Activated CD4-positive, alpha-beta T cell treated with anti-CD3 and anti-CD28 coated beads, Interleukin-10, Interleukin-2, amounts not matched to agents 100 ng/mL and 50 ng/mL, durations not matched to agents 16 hours and 8 hours (primary cell): ENCODE results near the gene SHQ1.
A peak's percentile ranks its signal among the peaks of the same experiment; 100 is the strongest.

ENCODE experiments used
- DNase-seq: peaks from one replicate; pipeline ENCODE4 v3.0.0-alpha.2; 2020

The SHQ1 gene

DNA sequence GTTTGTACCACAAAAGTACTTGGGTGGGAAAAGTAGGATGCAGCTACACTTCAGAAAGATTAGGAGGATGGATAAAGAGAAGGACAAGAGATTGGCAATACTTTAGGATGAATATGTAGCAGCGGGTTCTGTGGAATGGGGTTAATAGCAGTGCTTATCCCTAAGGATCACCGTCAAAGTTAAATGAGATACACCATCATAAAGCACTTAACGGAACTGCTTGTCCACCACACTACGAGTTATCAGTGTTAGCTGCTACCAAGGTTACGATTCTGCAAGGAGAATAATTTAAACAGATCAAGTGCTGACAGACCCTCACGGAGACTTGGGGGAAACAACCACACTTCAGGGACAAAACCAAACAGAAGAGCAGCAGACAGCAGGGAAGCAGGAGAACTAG lies 963 bp downstream of the SHQ1 start:
- DNase-seq: no peak

DNA sequence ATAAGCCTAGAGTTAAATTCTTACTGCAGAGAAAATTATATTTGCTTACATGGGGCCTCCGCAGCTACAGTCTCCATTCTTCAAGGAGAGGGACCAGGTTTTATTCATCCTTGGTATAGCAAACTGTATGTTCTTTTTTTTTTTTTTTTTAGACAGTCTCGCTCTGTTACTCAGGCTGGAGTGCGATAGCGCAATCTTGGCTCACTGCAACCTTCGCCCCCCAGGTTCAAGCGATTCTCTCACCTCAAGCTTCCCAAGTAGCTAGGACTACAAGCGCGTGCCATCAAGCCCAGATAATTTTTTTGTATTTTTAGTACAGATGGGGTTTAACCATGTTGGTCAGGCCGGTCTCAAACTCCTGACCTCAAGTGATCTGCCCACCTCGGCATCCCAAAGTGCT lies 2.1 kb downstream of the SHQ1 start:
- no peak for DNase-seq

DNA sequence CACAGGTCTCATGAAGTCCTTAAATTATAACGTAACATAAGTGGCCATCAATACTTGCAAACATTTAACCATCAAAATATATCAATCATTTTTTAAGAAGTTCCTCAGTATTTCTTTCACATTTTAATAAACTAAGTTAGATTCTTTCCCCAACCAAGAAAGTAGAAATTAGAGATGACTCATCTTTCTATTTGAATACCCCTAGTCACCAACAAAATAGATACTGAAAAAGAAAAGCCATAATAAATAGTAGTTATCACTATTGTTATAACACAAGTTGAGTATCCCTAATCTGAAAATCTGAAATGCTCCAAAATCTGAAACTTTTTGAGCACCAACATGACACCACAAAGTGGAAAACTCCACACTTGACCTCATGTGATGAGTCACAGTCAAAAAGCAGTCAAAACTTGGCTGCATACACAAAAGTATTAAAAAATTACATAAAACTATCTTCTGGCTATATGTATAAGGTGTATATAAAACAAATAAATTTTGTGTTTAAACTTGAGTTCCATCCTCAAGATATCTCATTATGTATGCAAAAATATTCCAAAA lies 3.7 kb downstream of the SHQ1 start:
- peak; percentile 77 for DNase-seq

DNA sequence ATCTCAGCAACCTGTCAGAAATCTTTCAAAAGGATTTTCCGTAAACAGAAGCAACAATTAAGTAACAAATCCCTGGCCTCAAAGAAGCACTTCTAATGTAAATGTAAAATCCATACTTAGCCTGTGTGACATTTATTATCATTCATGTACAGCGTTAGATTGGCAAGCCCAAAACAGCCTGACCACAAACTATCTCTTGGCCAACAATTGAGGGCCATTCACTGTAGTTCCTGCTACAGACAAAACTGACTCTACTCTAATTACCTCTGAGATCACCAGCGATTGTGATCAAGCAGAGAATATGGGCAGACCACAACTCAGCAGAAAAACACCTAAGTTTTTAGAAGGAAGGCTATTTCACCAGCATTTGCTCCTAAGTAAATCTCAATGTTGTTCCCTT lies 9.2 kb downstream of the SHQ1 start:
- no peak for DNase-seq

DNA sequence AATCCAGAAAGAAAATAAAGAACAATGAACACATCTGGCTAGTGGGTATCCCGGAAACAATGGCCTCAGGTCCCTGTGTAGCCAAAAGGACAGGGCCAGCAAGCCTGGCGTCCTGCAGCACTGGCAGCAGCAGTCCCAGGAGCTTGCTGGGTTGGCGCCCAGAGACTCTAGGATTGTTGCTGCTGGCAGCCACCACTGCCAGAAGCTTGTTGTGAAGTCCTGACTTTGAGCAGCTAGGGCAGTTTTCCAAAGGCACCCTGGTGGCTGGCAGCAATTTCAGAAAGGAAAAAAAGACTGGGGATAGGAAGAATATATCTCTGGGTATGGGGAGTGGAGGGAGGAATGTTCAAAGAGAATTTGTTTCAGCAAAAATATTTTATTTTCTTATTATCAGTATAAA lies 11.3 kb downstream of the SHQ1 start:
- DNase-seq: no peak

DNA sequence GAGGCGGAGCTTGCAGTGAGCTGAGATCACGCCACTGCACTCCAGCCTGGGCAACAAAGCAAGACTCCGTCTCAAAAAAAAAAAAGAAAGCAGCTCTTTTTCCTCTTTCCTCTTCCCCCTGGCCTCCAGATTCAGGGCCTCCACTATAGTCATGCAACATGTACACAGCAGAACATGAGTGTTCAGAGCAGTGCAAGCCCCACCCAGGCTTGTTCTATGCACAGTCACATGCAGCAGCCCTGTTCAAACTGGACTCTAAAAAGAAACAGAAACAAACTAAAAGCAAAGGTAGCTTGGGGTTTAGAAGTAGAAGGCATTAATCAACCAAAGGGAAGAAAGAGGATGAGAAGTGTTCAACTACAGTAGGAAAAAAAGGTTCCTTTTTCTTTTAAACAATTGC lies 11.8 kb downstream of the SHQ1 start:
- no peak for DNase-seq

DNA sequence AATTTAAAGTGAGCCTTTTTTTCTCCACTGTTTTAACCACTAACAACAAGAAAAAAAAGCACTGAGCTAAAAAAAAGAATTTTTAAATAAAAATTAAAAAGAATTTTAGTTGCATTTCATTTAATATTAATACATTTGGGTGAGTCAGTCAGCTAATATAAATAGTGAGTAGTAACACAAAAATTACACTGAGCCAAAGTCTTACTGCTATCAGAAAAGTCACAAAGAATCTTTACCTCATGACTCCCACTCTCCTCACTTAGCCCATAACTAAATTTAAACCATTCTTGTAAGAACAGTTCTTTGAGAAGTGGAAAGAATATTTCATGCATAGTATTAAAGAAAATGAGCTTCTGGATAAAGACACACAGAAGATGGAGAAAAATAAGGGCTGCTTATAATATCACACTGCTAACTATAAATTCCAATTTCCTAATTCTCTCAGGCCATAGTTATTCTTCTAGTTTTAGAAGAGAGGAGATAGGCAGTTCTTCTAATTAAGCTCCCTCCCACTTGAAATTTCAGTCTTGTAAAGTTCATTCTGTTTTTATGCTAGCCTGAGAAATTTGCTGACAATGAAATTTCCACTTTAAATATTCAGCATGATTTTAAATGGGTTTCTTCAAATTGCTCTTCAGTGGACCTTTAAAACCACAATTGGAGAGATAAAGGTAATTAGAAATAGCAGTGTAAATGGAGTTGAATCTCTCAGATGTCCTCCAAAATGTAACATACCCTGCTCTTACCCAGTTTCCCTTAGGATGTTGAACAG lies 17.6 kb downstream of the SHQ1 start:
- DNase-seq: no peak

DNA sequence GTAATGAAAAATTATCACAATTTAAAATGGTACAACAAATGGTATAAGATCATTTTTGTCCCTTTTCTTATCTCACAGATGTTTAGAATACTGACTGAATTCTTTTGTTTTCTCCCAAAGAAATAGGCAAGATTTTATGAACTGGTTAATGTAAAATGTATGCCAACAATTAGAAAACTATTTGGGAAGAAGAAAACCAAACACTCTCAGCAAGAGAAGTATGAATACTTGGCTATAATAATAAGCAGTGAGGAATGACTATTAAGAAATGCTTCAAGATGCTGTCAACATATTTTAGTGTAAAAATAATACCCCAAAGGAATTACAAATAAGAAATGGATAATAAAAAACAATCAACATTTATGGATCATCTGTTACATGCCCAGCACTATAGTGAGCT lies 18.5 kb downstream of the SHQ1 start:
- no peak for DNase-seq

DNA sequence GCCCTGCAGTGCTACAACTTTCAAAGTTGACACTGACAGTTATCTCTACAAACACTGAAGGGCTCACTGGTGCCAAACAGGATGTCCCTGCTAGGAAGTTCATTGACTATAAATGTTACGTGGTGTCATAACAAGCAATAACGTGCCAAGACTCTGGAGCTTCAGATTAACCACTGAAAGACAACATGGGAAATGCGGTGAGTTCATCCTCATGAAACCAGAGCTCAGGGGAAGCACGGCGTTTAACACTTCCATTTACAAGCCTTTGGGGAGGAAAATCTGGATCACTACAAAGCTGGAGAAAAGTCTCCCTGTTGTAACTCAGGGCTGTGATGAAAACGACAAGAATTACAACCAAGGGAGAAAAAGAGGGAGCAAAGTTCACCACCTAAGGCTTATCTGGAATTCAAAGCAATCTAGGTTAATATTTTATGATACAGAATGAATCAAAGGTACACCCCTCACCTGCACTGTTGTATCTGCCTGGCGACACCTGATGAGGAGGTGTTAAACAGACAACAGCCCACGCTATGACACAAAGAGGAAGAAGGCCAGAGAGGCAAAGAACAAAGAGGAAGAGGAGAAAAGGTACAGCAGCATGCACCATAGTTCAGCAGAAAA lies 27.0 kb downstream of the SHQ1 start:
- DNase-seq: peak; percentile 66

DNA sequence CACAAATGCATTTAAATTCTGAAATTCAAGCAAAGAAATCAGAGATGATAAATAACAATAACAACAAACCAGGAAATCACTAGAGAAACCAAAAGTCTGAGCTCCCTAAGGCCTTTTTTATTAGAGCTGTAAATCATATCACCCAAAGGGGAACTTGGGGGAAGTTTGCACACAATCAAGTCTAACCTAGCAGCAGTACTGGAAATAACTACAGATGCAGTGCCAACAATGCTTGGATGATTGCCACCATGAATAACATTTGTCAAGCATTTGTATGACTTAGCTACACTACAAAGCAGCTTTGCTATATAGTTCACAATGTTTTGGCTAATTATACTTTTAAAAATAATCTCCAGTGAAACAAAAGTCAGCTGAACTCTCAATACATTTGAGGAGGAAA lies 27.8 kb downstream of the SHQ1 start:
- no peak for DNase-seq

DNA sequence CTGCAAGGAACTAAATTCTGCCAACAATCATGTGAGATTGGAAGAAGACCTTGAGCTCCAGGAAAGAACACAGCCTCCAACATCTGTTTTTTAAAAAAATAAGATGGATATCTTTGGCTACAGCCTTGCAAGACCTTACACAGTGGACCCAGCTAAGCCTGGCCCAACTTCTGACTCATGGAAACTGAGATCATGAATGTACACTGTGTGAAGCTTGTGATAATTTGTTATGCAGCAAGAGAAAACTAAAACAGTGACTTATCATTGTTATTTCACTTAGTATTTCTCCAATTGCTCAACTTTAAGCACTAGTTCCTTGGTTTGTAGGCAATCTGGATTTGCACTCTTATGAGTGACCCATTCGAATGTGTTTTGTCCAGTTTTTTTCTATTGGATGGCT lies 29.3 kb downstream of the SHQ1 start:
- peak; percentile 12 for DNase-seq

DNA sequence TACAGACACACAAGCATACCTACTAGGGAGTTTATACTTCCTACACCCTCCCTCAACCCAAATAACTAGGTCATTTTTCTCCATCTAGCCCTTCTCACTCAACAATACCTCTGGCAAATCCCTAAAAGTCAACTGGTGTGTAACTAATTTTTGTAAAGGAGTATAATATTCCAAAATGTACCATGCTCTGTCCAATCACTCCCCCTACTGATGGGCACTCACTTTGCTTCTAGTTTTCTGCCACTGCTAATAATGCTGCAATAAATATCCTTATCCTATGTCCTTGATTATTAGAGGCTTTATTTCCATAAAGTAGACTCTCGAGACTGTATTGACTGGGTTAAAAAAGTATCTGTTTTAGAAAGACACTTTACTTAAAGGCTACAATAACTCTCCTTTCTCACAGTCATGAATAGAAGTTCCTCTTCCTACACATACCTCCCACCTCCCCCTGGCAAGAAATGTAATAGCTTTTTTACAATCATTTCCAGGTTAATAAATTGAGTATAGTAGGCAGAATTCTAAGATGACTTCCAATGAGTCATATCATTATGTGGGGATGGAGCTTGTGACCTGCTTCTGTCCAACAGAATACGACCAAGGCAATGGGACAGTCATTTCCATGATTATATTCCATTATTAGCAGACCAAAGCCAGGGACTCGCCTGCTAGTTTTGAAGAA lies 30.0 kb downstream of the SHQ1 start:
- DNase-seq: no peak

DNA sequence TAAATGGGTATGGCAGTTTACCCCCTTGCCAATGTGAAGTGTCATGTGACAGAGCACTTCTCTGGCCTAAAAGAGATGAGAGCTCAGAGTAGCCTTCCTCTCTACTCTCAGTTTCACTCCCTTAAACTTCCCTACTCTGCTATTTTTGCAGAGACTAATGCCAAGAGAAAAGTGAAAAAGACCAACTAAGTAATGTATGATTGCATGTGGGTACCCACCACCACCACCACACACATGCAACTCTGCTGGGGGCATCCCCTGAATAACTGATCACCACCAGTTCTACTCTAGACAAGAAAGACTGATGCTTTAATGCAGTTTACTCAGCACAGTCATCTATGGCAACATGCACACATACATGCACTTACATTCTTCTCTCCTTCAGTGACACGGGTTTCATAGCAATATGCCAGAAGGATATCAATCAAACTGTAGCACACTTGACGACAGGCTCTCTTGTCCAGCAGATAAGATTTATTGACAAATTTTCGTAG lies 31.3 kb downstream of the SHQ1 start:
- DNase-seq: peak; percentile 49

DNA sequence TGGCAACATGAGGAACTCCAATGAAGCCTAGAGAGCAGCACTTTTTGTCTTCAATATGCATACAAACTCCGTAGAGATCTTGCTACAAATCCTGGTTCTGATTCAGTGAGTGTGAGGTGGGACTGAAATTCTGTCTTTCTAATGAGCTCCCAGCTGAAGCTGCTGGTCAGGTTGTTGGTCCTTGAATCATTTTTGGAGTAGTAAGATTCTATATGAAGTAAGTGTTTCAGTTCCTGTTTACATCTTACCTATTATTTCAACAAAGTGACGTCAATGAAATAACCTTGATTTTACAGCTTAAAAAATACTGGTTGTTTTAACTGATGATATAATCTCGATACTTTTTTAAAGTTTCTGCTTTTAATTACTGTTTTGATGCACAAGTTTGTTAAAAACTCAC lies 33.9 kb downstream of the SHQ1 start:
- DNase-seq: no peak

DNA sequence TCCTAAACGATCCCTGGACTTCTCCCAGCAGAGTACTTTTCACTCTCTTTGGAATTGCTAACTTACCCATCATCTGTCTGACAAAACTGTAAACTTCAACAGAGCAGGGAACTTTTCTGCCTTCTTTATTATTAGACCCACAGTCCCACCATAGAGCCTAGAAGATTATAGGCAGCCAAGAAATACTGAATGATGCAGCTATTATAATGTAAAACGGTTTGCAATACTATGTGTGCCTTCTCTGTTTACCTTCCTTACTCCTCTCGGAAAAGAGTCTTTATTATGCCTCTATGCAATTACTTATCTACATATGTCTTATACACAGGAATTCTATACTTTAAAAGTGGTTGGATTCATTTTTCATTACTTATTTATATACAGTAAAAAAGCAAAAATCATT lies 36.0 kb downstream of the SHQ1 start:
- no peak for DNase-seq

DNA sequence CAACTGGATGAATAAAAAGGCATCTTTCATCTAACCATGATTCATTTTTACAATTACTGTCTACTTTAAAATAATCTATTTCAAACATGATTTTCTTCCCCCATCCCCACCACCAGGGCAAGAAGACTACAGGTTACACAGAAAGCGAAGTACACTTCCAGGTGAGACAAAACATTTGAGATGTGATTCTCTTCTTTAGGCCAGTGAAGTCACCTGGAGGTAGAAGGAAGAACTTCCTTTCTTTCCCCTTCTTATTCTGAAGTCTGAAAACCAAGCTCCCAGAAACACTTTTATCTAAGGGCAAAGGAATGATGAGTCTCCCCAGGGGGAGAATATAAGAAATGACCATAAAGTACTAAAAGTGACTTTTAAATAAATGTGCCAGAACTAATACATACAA lies 36.7 kb downstream of the SHQ1 start:
- no peak for DNase-seq

DNA sequence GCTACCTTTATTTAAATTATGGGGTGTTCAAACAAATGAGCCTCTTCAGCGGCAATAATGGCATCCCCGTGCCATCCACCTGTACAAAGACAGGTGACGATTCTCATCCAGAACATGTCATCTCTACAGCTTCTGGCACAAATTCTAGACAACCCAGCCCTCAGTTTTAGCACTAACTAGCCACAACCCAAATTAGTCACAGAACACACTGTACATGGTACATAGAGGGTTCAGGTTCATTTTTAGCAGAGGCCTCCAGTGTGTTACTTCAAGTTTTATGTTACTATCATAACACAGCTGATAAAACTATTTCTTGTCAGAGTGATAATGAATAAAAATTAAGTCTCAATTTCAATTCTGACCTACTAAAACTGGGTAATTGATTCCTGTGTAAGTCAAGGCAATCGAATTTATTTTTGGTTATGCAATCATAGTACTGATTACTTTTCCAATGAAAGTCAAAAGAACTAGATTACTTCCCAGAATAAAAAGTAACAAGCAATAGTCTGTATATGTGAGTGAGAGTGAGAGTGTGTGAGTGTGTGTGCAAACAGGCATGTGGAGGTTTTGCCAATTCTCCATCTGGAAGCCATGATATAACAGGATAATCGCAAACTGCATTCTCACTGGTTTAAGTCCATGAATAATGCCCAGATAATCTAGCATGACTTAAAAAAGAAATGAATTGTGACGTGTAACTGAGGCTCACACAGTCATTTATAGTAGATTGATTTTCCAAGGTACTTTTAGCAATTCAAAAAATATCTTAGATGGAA lies 37.4 kb downstream of the SHQ1 start:
- no peak for DNase-seq

DNA sequence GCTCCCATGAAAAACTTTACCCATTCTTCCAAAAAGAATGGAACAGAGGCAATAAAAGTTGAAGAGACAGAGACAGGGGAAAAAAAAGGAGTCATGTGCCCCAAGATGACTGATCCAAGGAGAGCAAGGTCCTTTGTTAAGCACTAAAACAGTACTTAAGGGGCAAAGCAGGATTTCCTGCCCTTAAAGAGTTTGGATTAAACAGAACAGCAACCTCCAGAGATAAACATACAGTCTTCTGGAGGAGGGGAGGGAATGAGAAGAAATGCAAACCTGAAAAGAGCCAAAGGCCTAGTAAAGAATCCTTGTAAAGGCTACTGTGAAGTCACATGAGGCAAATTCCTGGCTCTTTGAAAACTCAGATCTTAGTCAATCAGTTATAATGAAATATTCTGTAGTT lies 38.2 kb downstream of the SHQ1 start:
- no peak for DNase-seq

DNA sequence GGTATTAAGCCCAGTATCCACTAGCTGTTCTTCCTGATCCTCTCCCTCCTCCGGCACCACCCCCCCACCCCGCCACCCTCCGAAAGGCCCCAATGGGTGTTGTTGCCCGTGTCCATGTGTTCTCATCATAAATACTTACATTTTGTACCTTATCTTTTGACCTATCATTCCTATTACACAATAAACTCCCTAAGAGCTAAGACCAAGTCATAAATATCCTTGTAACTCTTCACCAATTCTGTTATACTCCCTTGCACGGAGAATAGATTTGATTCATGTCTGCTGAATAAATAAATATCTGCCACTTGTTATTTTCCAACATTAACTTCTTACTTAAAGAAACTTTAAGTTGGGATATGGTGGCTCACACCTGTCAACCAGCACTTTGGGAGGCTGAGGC lies 43.9 kb downstream of the SHQ1 start:
- DNase-seq: no peak

DNA sequence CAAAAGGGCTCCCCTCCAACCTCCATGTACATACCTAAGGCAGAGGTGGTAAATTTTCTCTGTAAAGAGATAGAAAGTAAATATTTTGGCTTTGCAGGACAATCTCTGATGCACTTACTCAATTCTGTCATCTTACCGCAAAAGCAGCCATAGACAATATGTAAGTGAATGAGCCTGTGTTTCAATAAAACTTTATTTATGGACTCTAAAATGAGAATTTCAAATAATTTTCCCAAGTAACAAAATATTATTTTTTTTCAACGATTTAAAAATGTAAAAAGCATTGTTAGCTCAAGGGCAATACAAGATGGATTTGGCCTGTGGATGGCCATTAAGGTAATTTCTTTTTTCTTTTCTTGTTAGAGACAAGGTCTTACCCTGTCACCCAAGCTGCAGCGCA lies 44.7 kb downstream of the SHQ1 start:
- no peak for DNase-seq

DNA sequence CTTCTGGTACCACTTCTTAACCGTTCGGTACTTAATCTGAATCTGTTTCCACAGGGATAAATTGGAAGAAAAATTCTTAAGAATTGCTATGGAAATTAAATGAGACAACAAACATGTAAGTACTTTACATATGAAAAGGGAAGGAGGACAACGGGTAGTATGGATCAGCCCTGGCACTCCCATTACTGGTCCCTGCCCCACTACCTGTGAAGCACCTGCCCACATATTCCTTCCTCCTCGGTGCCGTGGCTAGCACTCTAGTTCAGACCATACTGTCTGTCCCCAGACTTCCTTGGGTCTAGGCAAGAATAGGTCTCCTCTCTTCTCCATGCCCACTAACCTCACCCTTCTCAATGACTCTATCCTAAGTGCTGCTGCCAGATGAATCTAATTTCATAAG lies 46.2 kb downstream of the SHQ1 start:
- no peak for DNase-seq

DNA sequence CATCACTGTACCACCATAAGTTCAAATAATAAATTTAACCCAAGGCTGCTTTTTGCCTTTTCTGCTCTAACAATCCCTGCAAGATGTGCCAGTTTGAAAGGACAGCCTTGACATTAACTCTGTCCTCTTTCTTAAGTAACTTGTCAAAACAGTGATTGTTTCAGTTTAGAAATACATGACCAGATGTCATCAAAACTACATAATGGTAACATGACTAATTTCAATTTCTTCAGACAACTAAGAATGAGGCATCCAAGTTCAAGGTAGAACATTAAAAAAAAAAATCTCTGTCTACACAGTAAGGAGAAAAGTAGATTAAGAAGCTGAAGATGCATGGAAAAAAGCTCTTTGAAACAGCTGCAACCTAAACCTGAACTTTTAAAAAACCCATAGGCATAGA lies 47.4 kb downstream of the SHQ1 start:
- peak; percentile 19 for DNase-seq

DNA sequence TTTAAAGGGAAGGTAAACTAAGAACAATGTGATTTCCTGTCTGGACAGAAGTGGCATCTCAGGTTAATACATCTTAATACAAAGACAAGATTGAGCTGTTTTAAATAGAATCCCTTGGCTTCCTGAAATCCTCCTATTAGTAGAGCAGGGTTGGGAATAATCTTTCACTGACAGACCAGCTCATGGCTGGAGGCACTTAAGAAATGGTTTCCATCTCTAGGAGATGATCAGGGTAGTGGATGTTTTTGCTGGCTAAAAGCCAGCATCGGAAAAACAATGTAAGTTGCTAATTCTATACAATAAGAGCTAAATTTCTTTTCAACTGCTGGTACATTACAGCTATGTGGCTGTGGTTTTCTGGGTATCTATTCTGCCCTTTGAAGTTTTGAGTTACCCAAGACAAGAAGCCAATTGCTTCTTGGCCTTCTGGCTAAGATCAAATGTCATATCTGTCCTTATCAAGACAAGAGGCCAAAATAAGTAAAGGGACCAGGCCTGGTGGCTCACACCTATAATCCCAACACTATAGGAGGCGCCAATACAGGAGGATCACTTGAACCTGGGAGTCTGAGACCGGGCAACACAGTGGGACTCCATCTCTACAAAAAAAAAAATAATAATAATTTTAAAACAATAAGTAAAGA lies 49.6 kb downstream of the SHQ1 start:
- DNase-seq: no peak
